ENCODE measurements around the gene FHOD3.
"Not testable (repeated sequence)": the region's sequence is repeated elsewhere in the genome, so short reads cannot be mapped to it uniquely, and the experiment has no call there.

The FHOD3 gene

DNA sequence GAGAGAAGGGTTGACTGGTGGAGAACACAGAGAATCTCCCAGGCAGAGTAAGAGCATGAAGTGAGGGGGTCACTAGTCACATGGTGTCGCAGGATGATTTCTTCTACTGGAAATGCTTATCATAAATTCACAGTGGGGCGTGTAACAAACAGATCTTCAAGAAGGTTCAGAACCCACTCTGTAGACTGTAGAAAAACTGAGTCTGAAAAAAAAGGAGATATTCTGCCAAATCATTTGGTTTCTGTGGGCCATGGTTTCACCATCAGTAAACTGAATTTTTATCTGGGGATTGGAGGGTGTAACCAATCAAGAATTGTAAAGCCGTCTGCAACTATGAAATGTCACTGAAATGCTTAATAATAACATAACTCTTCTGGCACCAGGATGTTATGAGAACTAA is 516.3 kb downstream of the FHOD3 start:
- DNase-seq: no peak

DNA sequence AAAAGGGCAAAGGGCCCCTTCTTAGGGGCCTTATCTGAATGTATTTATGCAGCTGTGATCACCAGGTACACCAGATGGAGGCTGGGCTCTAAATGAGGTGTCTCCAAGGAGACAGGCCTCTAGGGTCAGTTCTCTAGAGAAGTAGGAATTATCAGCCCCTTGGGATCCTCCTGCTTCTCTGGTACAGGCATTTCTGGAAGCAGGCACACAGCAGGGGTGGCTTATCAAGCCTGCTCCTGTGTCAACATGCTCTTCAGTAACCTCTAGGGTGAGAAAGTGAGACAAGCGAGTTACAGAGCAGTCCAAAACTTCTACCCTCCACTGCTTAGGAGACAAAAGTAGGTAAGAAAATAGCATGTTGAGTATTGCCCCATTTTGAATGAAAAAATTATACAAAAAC is 517.5 kb downstream of the FHOD3 start:
- no peak for DNase-seq

DNA sequence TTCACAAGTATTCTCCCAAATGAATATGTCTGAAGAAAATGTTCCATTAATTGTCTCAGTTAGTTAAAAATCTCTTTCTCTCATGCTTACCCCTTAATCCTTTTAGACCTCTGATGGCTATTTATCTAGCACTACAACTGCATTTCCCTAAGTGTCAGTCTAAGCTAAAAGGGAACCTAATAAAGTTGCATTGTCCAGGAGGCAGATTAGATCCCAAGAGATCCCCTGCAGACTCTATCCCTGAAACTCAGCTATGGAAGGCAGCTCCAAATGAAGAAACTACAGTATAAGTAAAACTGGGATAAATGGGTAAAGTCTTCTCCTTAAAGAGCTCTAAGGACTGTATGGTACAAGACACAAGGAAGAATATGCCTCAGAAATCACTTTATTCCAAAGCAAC is 518.6 kb downstream of the FHOD3 start:
- DNase-seq: not testable (repeated sequence)

DNA sequence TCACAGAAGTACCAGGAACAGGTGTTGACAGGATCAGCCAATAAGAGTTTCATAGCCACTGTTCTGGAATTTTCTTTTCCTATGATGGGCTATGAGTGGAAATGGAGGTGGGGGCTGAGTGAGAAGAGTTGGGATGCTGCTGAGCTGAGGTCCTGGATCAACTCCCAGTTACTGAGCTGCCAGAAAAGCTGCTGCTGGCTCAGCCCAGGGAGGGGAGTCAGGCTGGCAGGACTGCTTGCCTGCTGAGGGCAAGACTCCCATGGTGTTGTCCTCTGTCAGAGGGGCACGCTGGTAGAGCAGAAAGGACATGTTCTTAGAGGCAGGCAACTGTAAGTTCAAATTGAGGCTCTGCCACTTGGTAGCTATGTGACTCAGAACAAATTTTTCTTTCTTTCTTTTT is 519.5 kb downstream of the FHOD3 start:
- no peak for DNase-seq

DNA sequence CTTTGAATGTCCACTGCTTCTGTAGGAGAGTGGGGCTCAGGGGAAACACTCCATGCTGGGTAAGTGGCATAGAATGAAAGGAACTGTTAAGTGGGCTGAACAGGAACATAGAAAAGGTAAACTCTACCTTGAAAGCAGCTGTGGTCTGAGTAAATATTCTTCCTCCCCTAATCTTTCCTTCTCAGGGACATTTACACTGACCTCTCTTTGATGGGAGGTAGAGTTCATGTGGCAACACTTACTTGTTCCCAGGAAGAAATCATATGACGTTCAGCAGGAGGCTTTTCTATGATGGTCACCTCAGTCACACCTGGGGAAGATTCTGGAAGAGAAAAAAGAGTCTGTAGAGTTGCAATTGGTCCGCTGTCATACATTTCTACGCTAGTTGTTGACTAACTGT is 521.1 kb downstream of the FHOD3 start:
- DNase-seq: no peak

DNA sequence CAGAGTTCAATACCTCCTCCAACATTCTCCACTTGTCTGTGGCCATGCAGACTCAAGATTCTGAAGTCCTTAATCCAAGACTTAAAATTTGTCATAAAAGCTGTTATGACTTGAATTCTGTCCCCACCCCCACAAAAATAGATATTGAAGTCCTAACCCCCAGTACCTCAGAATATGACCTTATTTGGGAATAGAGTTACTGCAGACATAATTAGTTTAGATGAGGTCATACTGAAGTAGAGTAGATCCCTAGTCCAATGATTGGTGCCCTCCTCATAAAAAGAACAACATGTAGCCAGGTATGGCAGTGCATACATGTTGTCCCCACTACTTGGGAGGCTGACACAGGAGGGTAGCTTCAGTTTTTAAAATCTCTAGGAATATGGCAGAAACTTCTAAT is 522.1 kb downstream of the FHOD3 start:
- DNase-seq: no peak

DNA sequence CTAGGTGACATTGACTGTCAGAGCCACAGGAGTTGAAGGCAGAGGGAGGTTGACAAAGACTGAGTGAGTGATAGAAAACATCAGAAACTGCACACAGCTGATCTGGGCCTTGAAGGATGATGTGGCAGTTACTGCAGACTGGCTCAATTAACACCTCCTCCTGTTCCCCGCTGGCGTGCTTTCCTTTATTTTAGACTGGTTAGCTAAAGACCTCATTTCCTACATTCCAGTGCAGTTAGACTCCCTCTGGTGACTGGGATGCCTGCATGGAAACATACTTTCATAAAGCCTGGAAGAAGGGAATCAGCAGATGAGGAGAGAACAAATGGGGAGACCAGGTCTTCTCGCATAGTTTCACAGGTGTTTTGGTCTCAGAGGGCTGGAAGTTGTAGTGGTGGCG is 524.2 kb downstream of the FHOD3 start:
- no peak for DNase-seq

DNA sequence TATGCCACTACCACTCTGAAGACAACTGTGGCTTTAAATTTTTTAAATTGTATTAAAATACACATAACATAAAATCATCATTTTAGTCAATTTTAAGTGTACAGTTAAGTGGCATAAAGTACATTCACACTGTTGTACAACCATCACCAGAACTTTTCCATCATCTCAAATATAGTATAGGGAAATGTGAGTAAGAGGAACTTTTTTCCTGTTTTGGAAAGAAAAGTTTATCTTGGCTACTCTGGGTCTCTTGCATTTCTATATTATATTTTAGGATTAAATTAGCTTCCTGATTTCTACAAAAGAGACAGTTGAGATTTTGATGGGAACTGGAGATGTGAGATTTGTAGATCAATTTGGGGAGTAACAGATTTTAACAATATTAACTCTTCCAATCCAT is 528.0 kb downstream of the FHOD3 start:
- no peak for DNase-seq

DNA sequence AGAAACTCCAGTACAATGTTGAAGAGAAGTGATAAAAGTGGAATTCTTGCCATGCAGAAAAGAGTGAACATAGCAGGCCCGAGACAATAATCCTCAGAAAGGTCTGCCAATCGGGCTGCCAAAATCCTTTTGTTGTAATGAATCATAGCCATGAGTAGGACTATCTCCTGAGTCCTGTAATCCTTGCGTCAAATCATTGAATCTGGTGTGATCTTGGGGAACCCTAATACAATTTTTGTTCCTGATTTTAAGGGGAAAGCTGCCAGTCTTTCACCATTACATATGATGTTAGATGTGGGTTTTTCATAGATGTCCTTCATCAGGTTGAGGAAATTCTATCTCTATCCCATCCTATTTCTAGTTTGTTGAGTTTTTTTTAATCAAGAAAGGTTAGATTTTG is 529.0 kb downstream of the FHOD3 start:
- DNase-seq: no peak

DNA sequence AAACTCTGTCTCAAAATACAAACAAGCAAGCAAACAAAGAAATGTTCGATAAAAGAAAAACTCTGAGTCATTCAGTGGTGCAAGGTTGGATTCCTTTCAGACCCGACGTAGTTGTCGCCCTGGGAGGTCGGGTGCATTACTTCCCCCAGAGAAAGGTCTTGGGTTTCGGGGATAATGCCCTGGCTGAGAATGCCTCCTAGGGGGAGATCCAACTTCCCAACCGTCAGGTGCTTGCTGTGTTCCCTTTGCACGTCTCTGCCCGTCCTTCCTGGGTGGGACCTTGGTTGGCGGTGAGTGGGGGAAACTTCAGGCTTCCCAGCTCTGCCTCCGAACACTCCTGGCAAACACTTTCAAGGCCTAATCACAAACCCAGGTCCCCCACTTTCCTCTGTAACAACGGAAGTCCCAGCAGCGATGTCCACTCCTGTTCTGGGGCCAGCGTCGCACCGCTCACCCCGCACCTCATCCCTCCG is 530.7 kb downstream of the FHOD3 start:
- peak in 1 of 2 experiments; percentile 30 for DNase-seq

DNA sequence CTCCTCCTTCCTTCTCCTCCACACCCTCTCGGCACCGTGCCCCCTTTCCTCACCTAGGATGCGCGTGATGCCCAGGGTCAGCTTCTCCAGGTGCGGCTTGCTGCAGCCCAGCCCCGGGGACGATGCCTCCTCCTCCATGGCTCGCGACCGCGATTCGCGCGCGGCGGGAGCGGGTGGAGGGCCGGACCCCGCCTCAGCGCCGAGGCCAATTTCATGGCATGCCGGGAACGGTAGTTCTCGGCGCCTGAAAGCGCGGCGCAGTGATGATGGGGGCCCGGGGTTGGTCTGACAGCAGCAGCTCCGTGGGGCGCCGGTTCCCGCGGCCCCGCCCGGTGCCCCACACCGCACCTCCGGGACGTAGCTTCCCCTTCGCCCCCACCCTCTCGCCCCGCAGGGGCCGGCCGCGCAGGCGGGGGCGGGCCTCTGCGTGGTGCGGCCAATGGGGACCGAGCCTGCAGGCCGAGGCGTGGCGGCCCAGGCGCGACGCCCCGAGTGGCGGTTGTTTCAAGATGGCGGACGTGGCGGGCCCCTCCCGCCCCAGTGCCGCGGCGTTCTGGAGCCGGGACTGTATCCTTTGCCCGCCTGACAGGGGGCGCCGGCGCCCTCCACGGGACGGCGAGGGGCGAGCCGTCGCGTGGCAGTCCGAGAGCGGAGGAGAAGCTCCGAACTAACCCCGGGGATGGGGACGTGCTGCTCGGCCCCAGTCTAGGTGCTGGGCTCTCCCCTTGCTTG is 531.3 kb downstream of the FHOD3 start, which contains the start of the genes KIAA1328 and TPGS2:
KIAA1328 (plus strand) TSS at position 498 of the 732 bp plus-strand sequence; CDS start at position 510, 12 bp downstream.
TPGS2 (minus strand) TSS at position 373 of the 732 bp plus-strand sequence; CDS start at position 138, 235 bp downstream.
- DNase-seq: peak; percentile 87 to 94
